DOHH2 (cell line): ENCODE data around the gene GINM1.

Source experiments
- H3F3A ChIP-seq: fragments of 200-600 bp; sonication (generic), shearing (Covaris generic); 2 replicates; pipeline ENCODE4 v1.6.0; 2016; ENCODE audit warnings: antibody characterized with exemption, mild to moderate bottlenecking; ENCODE audit not compliant: control insufficient read depth, insufficient read depth
- H3K27ac ChIP-seq: fragments of 200-600 bp; sonication (generic); 2 replicates; pipeline ENCODE4 v1.5.1; 2014; ENCODE audit warnings: low read depth, mild to moderate bottlenecking, low read length, moderate library complexity
- H3K27me3 ChIP-seq: fragments of 200-600 bp; sonication (generic); 2 replicates; pipeline ENCODE4 v1.6.1; 2014; ENCODE audit warnings: mild to moderate bottlenecking, low read length, mixed read lengths; ENCODE audit not compliant: control insufficient read depth
- H3K36me3 ChIP-seq: fragments of 200-600 bp; sonication (generic); 2 replicates; pipeline ENCODE4 v1.6.1; 2014; ENCODE audit warnings: mild to moderate bottlenecking, low read length, moderate library complexity, mixed read lengths; ENCODE audit not compliant: control insufficient read depth
- H3K4me1 ChIP-seq: fragments of 200-600 bp; sonication (generic); 2 replicates; pipeline ENCODE4 v1.6.1; 2014; ENCODE audit warnings: mild to moderate bottlenecking, low read length, mixed read lengths; ENCODE audit not compliant: control insufficient read depth
- H3K4me2 ChIP-seq: fragments of 200-600 bp; sonication (generic); 2 replicates; pipeline ENCODE4 v1.6.0; 2014; ENCODE audit warnings: mild to moderate bottlenecking, low read length, moderate library complexity
- H3K4me3 ChIP-seq: fragments of 200-600 bp; sonication (generic); 2 replicates; pipeline ENCODE4 v1.5.1; 2014; ENCODE audit warnings: mild to moderate bottlenecking, low read length, mixed read lengths
- H3K79me2 ChIP-seq: fragments of 200-600 bp; sonication (generic); 2 replicates; pipeline ENCODE4 v1.6.1; 2014; ENCODE audit warnings: mild to moderate bottlenecking, low read length, mixed read lengths; ENCODE audit not compliant: control insufficient read depth
- H3K9me2 ChIP-seq: fragments of 200-600 bp; sonication (generic); replicated peaks from 2 replicates; pipeline ENCODE4 v1.6.1; 2014; ENCODE audit warnings: mild to moderate bottlenecking, low read length, mixed read lengths; ENCODE audit not compliant: control insufficient read depth
- H3K9me3 ChIP-seq: fragments of 200-600 bp; sonication (generic); 2 replicates; pipeline ENCODE4 v1.6.1; 2014; ENCODE audit warnings: antibody characterized with exemption, low read length, mixed read lengths; ENCODE audit not compliant: control insufficient read depth, insufficient read depth
- H4K20me1 ChIP-seq: fragments of 200-600 bp; sonication (generic); 2 replicates; pipeline ENCODE4 v1.6.0; 2014; ENCODE audit warnings: low read depth, mild to moderate bottlenecking, antibody characterized with exemption, low read length, moderate library complexity; ENCODE audit not compliant: control insufficient read depth, insufficient read depth
- EZH2phosphoT487 ChIP-seq: fragments of 200-600 bp; sonication (generic); IDR thresholded peaks from 2 replicates; pipeline ENCODE4 v1.6.1; 2017; ENCODE audit warnings: borderline replicate concordance, mild to moderate bottlenecking, antibody characterized with exemption, low read length, moderate library complexity, mixed read lengths
- TF ChIP-seq, protein P1 (sequence below): fragments of 200-600 bp; sonication (generic); IDR thresholded peaks from one replicate; pipeline ENCODE4 v1.5.1; 2014; ENCODE audit warnings: antibody characterized with exemption, mild to moderate bottlenecking, low read depth, low read length; ENCODE audit not compliant: poor library complexity, severe bottlenecking

The GINM1 gene

DNA sequence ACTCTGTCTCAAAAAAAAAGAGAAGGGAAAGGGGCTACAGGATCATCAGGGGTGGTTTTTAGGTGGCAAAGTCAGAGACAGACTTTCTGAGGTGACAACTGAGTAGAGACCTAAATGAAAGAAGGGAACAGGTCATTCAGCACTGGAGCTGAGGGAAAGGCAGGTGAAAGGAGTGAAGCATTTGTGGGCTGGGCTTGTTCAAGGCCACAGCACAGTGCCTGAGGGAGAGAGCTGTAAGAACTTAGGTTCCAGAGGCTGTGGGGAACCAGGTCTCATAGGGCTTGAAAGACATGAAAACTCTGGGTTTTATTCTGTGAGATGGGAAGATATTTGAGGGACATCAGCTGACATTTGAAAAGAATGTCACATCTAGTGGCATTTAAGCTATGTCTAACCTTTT is 61.5 kb downstream of the GINM1 start:
- H3K79me2 ChIP-seq: no peaks in the 10 kb centered on the region
- no peak for TF ChIP-seq EZH2phosphoT487
- TF ChIP-seq, protein P1, sequence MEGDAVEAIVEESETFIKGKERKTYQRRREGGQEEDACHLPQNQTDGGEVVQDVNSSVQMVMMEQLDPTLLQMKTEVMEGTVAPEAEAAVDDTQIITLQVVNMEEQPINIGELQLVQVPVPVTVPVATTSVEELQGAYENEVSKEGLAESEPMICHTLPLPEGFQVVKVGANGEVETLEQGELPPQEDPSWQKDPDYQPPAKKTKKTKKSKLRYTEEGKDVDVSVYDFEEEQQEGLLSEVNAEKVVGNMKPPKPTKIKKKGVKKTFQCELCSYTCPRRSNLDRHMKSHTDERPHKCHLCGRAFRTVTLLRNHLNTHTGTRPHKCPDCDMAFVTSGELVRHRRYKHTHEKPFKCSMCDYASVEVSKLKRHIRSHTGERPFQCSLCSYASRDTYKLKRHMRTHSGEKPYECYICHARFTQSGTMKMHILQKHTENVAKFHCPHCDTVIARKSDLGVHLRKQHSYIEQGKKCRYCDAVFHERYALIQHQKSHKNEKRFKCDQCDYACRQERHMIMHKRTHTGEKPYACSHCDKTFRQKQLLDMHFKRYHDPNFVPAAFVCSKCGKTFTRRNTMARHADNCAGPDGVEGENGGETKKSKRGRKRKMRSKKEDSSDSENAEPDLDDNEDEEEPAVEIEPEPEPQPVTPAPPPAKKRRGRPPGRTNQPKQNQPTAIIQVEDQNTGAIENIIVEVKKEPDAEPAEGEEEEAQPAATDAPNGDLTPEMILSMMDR: no peak
- H4K20me1 ChIP-seq: no peaks in the 10 kb centered on the region
- H3F3A ChIP-seq: peaks cover 7% of the 10 kb centered on the region; the same call in 1 of the 2 replicates
- H3K27me3 ChIP-seq: no peaks in the 10 kb centered on the region
- H3K9me2 ChIP-seq: no peaks in the 10 kb centered on the region
- H3K9me3 ChIP-seq: no peaks in the 10 kb centered on the region
- H3K4me3 ChIP-seq: no peak overlapping the region
- H3K36me3 ChIP-seq: peaks cover 13% of the 10 kb centered on the region
- H3K27ac ChIP-seq: no peak overlapping the region
- peaks cover 6% of the 10 kb centered on the region for H3K4me1 ChIP-seq
- no peak overlapping the region for H3K4me2 ChIP-seq

DNA sequence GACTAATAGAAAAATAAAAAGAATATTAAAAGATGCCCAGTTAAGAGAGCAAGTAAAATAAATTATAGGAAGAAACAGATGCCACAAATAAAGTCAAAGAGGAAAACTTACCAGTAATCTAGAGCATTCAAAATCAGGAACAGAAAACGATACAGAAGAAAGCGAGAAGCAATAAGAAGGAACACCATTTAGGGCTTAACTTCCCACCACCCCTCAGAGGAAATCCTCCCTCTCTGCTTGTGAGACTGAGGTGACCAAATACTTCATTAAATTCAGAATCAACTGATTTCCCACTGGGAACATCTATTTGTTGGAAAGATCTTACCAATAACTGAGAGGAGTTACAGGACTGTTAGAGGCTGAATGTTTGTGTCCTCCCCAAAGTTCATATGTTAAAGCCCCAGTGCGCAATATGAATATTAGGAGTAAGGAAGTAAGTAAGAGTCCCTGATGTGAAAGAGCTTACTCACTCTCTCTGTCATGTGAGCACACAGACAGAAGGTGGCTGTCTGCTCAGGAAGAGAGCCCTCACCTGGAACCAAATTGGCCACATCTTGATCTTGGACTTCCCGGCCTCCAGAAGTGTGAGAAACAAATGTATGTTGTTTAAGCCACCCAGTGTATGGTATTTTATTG is 62.8 kb downstream of the GINM1 start:
- H3K4me3 ChIP-seq: no peak overlapping the region
- H3K27ac ChIP-seq: no peak overlapping the region
- no peaks in the 10 kb centered on the region for H3K27me3 ChIP-seq
- no peak overlapping the region for H3K4me2 ChIP-seq
- no peaks in the 10 kb centered on the region for H3K9me2 ChIP-seq
- H3F3A ChIP-seq: peaks cover 7% of the 10 kb centered on the region; the same call in 1 of the 2 replicates
- H4K20me1 ChIP-seq: no peaks in the 10 kb centered on the region
- H3K4me1 ChIP-seq: peaks cover 6% of the 10 kb centered on the region
- H3K9me3 ChIP-seq: no peaks in the 10 kb centered on the region
- peaks cover 10% of the 10 kb centered on the region for H3K36me3 ChIP-seq
- H3K79me2 ChIP-seq: no peaks in the 10 kb centered on the region
- TF ChIP-seq EZH2phosphoT487: no peak
- TF ChIP-seq, protein P1: no peak

DNA sequence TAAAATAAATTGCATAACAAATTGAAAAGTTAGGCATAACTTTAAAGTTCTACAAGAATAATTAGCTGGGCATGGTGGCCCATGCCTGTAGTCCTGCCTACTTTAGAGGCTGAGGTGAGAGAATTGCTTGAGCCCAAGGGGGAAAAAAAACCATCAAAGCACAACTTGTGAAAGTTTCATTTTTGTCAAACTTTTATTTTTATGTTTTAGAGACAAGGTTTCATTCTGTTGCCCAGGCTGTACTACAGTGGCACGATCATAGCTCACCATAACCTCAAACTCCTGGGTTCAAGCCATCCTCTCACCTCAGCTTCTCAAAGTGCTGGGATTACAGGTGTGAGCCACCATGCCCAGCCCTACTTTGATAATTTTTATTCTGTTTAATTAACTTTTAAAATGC is 68.1 kb downstream of the GINM1 start:
- Histone ChIP-seq H3F3A (peaks cover 6% of the 10 kb centered on the region; the same call in 1 of the 2 replicates), H3K9me2 (no peaks in the 10 kb centered on the region), H3K4me1 (peaks cover 1% of the 10 kb centered on the region), H3K27ac (no peak overlapping the region), H3K27me3 (no peaks in the 10 kb centered on the region), H4K20me1 (no peaks in the 10 kb centered on the region), H3K9me3 (no peaks in the 10 kb centered on the region), H3K79me2 (no peaks in the 10 kb centered on the region), H3K4me3 (no peak overlapping the region), H3K4me2 (no peak overlapping the region), H3K36me3 (peaks cover 8% of the 10 kb centered on the region)
- TF ChIP-seq, protein P1: no peak
- TF ChIP-seq EZH2phosphoT487: no peak
